Neural cell (in vitro differentiated cells): Measurements from ENCODE around the gene RMC1. TPM values are rescaled to one million over a fixed set of nuclear protein-coding genes. Genes with fewer than 3 reads are reported as not detected.

Experiments
- H2AFZ ChIP-seq: fragments of 200-600, 300-800 bp; sonication (generic), shearing (Covaris generic); 2 replicates; pipeline ENCODE4 v1.6.0; 2014; ENCODE audit warnings: low read depth, mild to moderate bottlenecking, antibody characterized with exemption, low read length, moderate library complexity
- H3F3A ChIP-seq: fragments of 200-600 bp; shearing (Covaris generic); 2 replicates; pipeline ENCODE4 v1.6.1; 2016; ENCODE audit warnings: mild to moderate bottlenecking, moderate library complexity, mixed read lengths, antibody characterized with exemption, low read length; ENCODE audit not compliant: insufficient read depth, poor library complexity, severe bottlenecking
- H3K27ac ChIP-seq: fragments of 200-600, 300-800 bp; sonication (generic), shearing (Covaris generic); 2 replicates; pipeline ENCODE4 v1.5.1; 2014; ENCODE audit warnings: mild to moderate bottlenecking, low read length, moderate library complexity
- H3K27me3 ChIP-seq: fragments of 300-800, 200-600 bp; sonication (generic), shearing (Covaris generic); 2 replicates; pipeline ENCODE4 v1.6.0; 2014; ENCODE audit warnings: mild to moderate bottlenecking, low read depth, low read length, moderate library complexity; ENCODE audit not compliant: insufficient read depth
- H3K36me3 ChIP-seq: fragments of 300-800, 200-600 bp; sonication (generic), shearing (Covaris generic); 2 replicates; pipeline ENCODE4 v1.5.1; 2014; ENCODE audit warnings: mild to moderate bottlenecking, antibody characterized with exemption, low read length, moderate library complexity; ENCODE audit not compliant: insufficient read depth
- H3K4me2 ChIP-seq: fragments of 300-800, 200-600 bp; sonication (generic), shearing (Covaris generic); 2 replicates; pipeline ENCODE4 v1.6.0; 2014; ENCODE audit warnings: mild to moderate bottlenecking, low read length
- H3K4me3 ChIP-seq: fragments of 300-800, 200-600 bp; sonication (generic), shearing (Covaris generic); 2 replicates; pipeline ENCODE4 v1.5.1; 2014; ENCODE audit warnings: mild to moderate bottlenecking, low read length, moderate library complexity
- H3K79me2 ChIP-seq: fragments of 200-600 bp; shearing (Covaris generic); replicated peaks from 2 replicates; pipeline ENCODE4 v1.6.0; 2014; ENCODE audit warnings: mild to moderate bottlenecking, low read length, moderate library complexity; ENCODE audit not compliant: insufficient read depth
- H3K9ac ChIP-seq: fragments of 300-800, 200-600 bp; sonication (generic), shearing (Covaris generic); 2 replicates; pipeline ENCODE4 v1.6.1; 2016; ENCODE audit warnings: mild to moderate bottlenecking, low read length, mixed read lengths
- H3K9me2 ChIP-seq: fragments of 200-600 bp; shearing (Covaris generic); 2 replicates; pipeline ENCODE4 v1.6.1; 2016; ENCODE audit warnings: mild to moderate bottlenecking, low read length, mixed read lengths; ENCODE audit not compliant: insufficient read depth
- H3K9me3 ChIP-seq: fragments of 200-600, 300-800 bp; sonication (generic), shearing (Covaris generic); 2 replicates; pipeline ENCODE4 v1.6.1; 2016; ENCODE audit warnings: mild to moderate bottlenecking, mixed run types, low read length, moderate library complexity, mixed read lengths
- H4K20me1 ChIP-seq: fragments of 200-600 bp; shearing (Covaris generic); 2 replicates; pipeline ENCODE4 v1.6.1; 2016; ENCODE audit warnings: mild to moderate bottlenecking, mixed run types; ENCODE audit not compliant: insufficient read depth
- EP300 ChIP-seq: fragments of 450-650 bp; conservative IDR thresholded peaks from 2 replicates; pipeline ENCODE4 v1.6.1; 2014; ENCODE audit warnings: antibody characterized with exemption, mild to moderate bottlenecking, moderate library complexity; ENCODE audit not compliant: poor library complexity, severe bottlenecking
- EZH2 ChIP-seq: fragments of 200-600, 300-800 bp; shearing (Covaris generic), sonication (generic); IDR thresholded peaks from 2 replicates; pipeline ENCODE4 v1.6.1; 2014; ENCODE audit warnings: antibody characterized with exemption, low read length, borderline replicate concordance, mild to moderate bottlenecking; ENCODE audit not compliant: insufficient read depth, poor library complexity, severe bottlenecking
- MXI1 ChIP-seq: fragments of 450-650 bp; conservative IDR thresholded peaks from 2 replicates; pipeline ENCODE4 v1.6.1; 2014; ENCODE audit warnings: antibody characterized with exemption, mild to moderate bottlenecking; ENCODE audit not compliant: poor library complexity, severe bottlenecking
- REST ChIP-seq: IDR thresholded peaks from 2 replicates; pipeline ENCODE4 v1.6.1; 2012; ENCODE audit warnings: borderline replicate concordance
- SMC3 ChIP-seq: fragments of 450-650 bp; conservative IDR thresholded peaks from 2 replicates; pipeline ENCODE4 v1.6.1; 2014; ENCODE audit warnings: antibody characterized with exemption, mild to moderate bottlenecking, moderate library complexity; ENCODE audit not compliant: poor library complexity
- TAF1 ChIP-seq: IDR thresholded peaks from 2 replicates; pipeline ENCODE4 v1.6.1; 2012; ENCODE audit warnings: low read depth
- polyA plus RNA-seq: library from polyadenylated mRNA; depleted of rRNA; stranded (reverse); fragments of >200 nt; gene quantifications from 2 replicates; pipeline ENCODE4 v1.2.3, GENCODE V29; 2014

RMC1 gene
- polyA plus RNA-seq, 1 donor from 2014 or later, result 42.2 TPM

GRCh38 chr18:23531912-23532311 is 28.6 kb downstream of the RMC1 start:
- no peak overlapping the region for H3K4me2 ChIP-seq
- no peaks in the 10 kb centered on the region for H3K27me3 ChIP-seq
- H3K79me2 ChIP-seq, result no peaks in the 10 kb centered on the region
- no peak overlapping the region for H3K9ac ChIP-seq
- no peak overlapping the region for H3K4me3 ChIP-seq
- no peaks in the 10 kb centered on the region for H3K36me3 ChIP-seq
- no peak overlapping the region for H2AFZ ChIP-seq
- no peaks in the 10 kb centered on the region for H4K20me1 ChIP-seq
- no peak for TF ChIP-seq EP300
- no peak for TF ChIP-seq MXI1
- no peak for TF ChIP-seq REST
- no peak for TF ChIP-seq SMC3
- TF ChIP-seq TAF1, result no peak
- no peaks in the 10 kb centered on the region for H3F3A ChIP-seq
- H3K9me2 ChIP-seq, result no peaks in the 10 kb centered on the region
- H3K9me3 ChIP-seq, result no peaks in the 10 kb centered on the region
- no peak overlapping the region for H3K27ac ChIP-seq

- Histone ChIP-seq H3K9me3 (no peaks in the 10 kb centered on the region), H3K4me2 (no peak overlapping the region), H3K27me3 (no peaks in the 10 kb centered on the region), H3K36me3 (no peaks in the 10 kb centered on the region), H3K4me3 (no peak overlapping the region), H2AFZ (no peak overlapping the region), H3K79me2 (no peaks in the 10 kb centered on the region), H3K9me2 (no peaks in the 10 kb centered on the region), H4K20me1 (no peaks in the 10 kb centered on the region), H3F3A (no peaks in the 10 kb centered on the region), H3K27ac (no peak overlapping the region), H3K9ac (no peak overlapping the region)
- TF ChIP-seq REST (no peak), TAF1 (no peak), EP300 (no peak), EZH2 (no peak), SMC3 (no peak)
Measured at GRCh38 chr18:23532848-23533247, 29.5 kb downstream of the RMC1 start.

- Histone ChIP-seq H3K9me3 (no peaks in the 10 kb centered on the region), H4K20me1 (no peaks in the 10 kb centered on the region), H3K9ac (no peak overlapping the region), H3K4me2 (no peak overlapping the region), H3K36me3 (peaks cover under 1% of the 10 kb centered on the region), H3K27me3 (no peaks in the 10 kb centered on the region), H3K27ac (no peak overlapping the region), H3K9me2 (no peaks in the 10 kb centered on the region), H3K79me2 (no peaks in the 10 kb centered on the region), H3K4me3 (no peak overlapping the region), H2AFZ (no peak overlapping the region), H3F3A (no peaks in the 10 kb centered on the region)
- no peak for TF ChIP-seq EP300
Measured at GRCh38 chr18:23534276-23534675, 31.0 kb downstream of the RMC1 start.
